NT2/D1 (cell line): Measurements from ENCODE around the gene MDK.

Experiments
- DNase-seq: peaks from one replicate; pipeline ENCODE4 v3.0.0-alpha.2; 2011; ENCODE audit warnings: low read depth, low spot score
- H3K27me3 ChIP-seq: 2 replicates; pipeline ENCODE4 v1.6.0; 2011; ENCODE audit warnings: mild to moderate bottlenecking; ENCODE audit not compliant: insufficient read length, insufficient read depth
- H3K36me3 ChIP-seq: 2 replicates; pipeline ENCODE4 v1.6.1; 2011; ENCODE audit warnings: mild to moderate bottlenecking, low read length, mixed read lengths; ENCODE audit not compliant: insufficient read depth, insufficient read length
- H3K4me1 ChIP-seq: 2 replicates; pipeline ENCODE4 v1.5.1; 2011; ENCODE audit not compliant: insufficient read depth, insufficient read length
- H3K4me3 ChIP-seq: 2 replicates; pipeline ENCODE4 v1.5.1; 2011; ENCODE audit warnings: low read depth; ENCODE audit not compliant: insufficient read length
- H3K9ac ChIP-seq: 2 replicates; pipeline ENCODE4 v1.6.0; 2011; ENCODE audit warnings: low read depth; ENCODE audit not compliant: insufficient read length
- H3K9me3 ChIP-seq: 2 replicates; pipeline ENCODE4 v1.5.1; 2011; ENCODE audit warnings: mild to moderate bottlenecking, low read length; ENCODE audit not compliant: insufficient read depth
- SUZ12 ChIP-seq: IDR thresholded peaks from 2 replicates; pipeline ENCODE4 v1.6.1; 2011; ENCODE audit not compliant: insufficient read length, insufficient read depth; ENCODE audit errors: extremely low read depth
- YY1 ChIP-seq: IDR thresholded peaks from 2 replicates; pipeline ENCODE4 v1.6.1; 2011; ENCODE audit not compliant: insufficient read length, insufficient read depth
- ZNF274 ChIP-seq: IDR thresholded peaks from 2 replicates; pipeline ENCODE4 v1.6.1; 2011; ENCODE audit warnings: mild to moderate bottlenecking, low read depth, low read length

The MDK gene

DNA sequence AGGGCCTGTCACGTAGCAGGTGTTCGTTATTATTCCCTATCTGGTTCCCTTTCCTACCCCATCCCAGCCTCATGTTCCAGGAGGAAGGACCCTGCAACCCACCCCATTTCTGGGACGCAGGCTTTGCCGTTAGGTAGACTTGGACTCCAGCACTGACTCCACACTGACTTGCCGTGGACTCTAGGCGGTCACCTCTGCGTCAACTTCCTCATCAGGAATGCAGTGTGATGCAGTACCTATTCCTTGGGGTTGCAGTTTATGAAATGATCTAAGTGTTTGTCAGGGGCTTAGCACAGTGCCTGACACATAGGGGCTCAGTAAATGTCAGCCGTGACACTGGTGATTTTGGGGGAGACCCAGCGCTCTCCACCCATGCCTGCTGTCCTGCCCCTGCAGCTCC, 17.4 kb upstream of the MDK start:
- Histone ChIP-seq H3K9ac (no peak overlapping the region), H3K27me3 (no peaks in the 10 kb centered on the region), H3K4me3 (no peak overlapping the region), H3K9me3 (no peaks in the 10 kb centered on the region), H3K4me1 (peaks cover 50% of the 10 kb centered on the region), H3K36me3 (peaks cover 56% of the 10 kb centered on the region)
- DNase-seq: no peak
- TF ChIP-seq ZNF274: no peak
- no peak for TF ChIP-seq YY1
- no peak for TF ChIP-seq SUZ12

DNA sequence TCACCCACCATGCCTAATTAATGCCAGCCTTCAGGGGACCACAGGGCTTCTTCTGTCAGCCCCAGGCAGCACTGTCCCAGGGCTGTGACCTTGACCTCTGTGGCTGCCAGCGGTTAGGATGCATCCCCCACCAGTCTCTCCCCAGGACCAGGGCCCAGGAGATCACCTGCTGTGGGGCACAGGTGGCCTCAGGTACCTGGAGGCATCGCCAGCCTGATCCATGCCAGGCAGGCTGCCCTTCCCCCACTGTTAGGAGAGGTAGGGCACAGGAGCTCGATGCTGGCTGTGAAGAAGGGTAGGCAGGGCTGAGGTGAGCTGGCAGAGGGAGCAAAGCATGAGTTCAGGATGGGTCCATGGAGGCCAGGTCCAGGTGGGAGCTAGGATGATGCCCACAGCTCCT, 16.7 kb upstream of the MDK start:
- Histone ChIP-seq H3K4me3 (no peak overlapping the region), H3K27me3 (no peaks in the 10 kb centered on the region), H3K9ac (peak overlapping the region; percentile 3), H3K36me3 (peaks cover 58% of the 10 kb centered on the region), H3K9me3 (no peaks in the 10 kb centered on the region), H3K4me1 (peaks cover 53% of the 10 kb centered on the region)
- TF ChIP-seq ZNF274 (no peak), YY1 (no peak), SUZ12 (no peak)
- no peak for DNase-seq

DNA sequence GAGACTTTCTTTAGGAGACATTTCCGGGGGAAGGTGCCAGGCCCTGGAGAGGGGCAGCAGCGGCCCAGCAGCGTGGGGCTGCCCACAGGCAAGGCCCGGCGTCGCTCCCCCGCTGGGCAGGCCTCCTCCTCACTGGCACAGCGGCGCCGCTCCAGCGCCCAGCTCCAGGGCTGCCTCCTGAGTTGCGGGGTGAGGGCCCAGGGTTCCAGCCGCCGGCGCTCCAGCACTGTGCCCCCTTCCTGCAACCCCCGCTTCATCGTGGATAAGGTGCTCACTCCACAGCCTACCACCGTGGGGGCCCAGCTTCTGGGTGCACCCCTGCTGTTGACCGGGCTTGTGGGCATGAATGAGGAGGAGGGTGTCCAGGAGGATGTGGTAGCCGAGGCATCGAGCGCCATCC, 15.2 kb upstream of the MDK start:
- no peak for TF ChIP-seq ZNF274
- no peak for TF ChIP-seq SUZ12
- no peak for TF ChIP-seq YY1
- no peaks in the 10 kb centered on the region for H3K9me3 ChIP-seq
- H3K4me3 ChIP-seq: no peak overlapping the region
- H3K36me3 ChIP-seq: peaks cover 72% of the 10 kb centered on the region
- peaks cover 56% of the 10 kb centered on the region for H3K4me1 ChIP-seq
- DNase-seq: no peak
- peak overlapping the region; percentile 37 for H3K9ac ChIP-seq
- no peaks in the 10 kb centered on the region for H3K27me3 ChIP-seq

DNA sequence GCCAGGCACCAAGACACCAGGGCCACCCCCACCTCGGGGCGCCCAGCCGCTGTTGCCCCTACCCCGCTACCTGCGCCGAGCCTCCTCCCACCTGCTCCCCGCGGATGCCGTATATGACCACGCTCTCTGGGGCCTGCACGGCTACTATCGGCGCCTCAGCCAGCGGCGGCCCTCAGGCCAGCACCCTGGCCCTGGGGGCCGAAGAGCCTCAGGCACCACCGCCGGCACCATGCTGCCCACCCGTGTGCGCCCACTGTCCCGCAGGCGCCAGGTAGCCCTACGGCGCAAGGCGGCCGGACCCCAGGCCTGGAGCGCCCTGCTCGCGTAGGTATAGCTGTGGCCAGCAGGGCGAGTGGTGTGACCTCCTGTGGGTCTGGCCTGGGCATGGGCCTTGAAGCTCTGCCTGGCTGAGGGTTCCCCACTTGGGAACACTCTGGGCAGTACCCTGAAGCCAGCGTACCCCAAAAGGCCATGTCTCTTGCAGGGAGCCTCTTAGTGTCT, 14.8 kb upstream of the MDK start:
- Histone ChIP-seq H3K36me3 (peaks cover 76% of the 10 kb centered on the region), H3K9me3 (no peaks in the 10 kb centered on the region), H3K9ac (peak overlapping the region; percentile 37), H3K4me1 (peaks cover 51% of the 10 kb centered on the region), H3K4me3 (no peak overlapping the region), H3K27me3 (no peaks in the 10 kb centered on the region)
- TF ChIP-seq ZNF274: no peak
- TF ChIP-seq SUZ12: no peak
- no peak for TF ChIP-seq YY1
- no peak for DNase-seq

DNA sequence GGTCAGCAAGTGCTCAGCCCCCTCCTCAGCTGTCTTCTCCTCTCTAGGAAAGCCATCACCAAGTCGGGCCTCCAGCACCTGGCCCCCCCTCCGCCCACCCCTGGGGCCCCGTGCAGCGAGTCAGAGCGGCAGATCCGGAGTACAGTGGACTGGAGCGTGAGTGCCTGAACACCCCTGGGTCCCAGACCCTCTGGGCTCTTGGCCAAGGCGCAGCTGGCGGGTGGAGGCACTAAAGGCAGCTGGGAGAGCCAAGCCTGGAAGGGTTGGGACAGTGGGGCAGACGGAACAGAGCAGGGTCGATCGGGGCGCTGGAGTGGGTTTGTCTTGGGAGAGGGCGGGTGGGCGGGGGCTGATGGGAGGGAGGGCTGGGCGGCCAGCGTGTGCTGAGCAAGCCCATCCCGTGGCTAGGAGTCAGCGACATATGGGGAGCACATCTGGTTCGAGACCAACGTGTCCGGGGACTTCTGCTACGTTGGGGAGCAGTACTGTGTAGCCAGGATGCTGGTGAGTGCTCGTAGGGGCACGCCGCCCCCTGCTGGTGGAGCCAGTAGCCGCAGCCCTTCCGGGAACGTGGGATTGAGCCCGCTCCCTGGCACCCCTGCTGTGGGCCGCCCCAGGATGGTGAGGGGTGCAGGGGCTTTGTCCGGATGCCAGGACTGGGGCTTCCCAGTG, 14.1 kb upstream of the MDK start:
- no peak for TF ChIP-seq SUZ12
- TF ChIP-seq ZNF274: no peak
- TF ChIP-seq YY1: no peak
- Histone ChIP-seq H3K9me3 (no peaks in the 10 kb centered on the region), H3K4me1 (peaks cover 45% of the 10 kb centered on the region), H3K36me3 (peaks cover 77% of the 10 kb centered on the region), H3K4me3 (no peak overlapping the region), H3K9ac (peak overlapping the region; percentile 47), H3K27me3 (no peaks in the 10 kb centered on the region)
- DNase-seq: no peak

DNA sequence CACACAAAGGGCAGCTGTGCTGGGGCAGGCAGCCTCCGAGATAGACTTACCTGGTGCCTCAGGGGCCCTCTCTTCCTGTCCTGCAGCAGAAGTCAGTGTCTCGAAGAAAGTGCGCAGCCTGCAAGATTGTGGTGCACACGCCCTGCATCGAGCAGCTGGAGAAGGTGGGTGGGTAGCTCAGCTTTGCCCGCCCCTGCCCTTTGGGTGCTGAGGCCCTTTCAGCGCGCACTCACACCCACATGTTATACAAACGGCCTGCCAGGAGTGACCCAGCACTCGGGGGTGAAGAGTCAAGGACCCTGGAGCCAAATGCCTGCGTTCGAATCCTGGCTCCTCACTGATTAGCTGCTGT, 13.6 kb upstream of the MDK start:
- peak overlapping the region; percentile 47 for H3K9ac ChIP-seq

DNA sequence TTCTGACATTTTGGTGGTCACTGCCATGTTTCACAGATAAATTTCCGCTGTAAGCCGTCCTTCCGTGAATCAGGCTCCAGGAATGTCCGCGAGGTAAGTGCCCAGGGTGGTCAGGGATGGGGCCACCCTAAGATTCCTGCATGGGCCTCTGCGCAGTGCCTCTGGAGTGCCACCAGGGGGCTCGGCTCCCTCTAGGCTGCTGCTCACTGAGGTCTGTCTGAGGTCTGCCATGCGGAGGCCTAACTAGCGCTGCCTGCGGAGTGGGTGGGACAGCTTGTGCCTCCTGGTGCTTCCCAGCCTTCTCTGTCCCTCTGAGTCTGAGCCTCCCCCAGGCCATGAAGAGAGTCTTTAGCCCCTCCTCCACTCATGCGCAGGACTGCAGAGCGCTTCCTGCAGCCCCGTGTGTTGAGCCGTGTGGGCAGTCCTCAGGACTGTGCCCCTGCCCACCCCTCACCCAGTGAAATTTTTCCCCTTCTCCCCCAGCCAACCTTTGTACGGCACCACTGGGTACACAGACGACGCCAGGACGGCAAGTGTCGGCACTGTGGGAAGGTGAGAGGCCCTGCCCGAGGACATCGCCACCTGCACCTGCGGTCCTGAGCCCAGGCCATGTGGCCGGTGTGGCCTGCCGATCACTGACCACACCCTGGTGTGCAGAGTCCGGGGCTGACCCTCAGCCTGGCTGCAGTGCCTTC, 11.9 kb upstream of the MDK start:
- Histone ChIP-seq H3K9me3 (no peaks in the 10 kb centered on the region), H3K4me3 (no peak overlapping the region), H3K9ac (peak overlapping the region; percentile 54), H3K27me3 (no peaks in the 10 kb centered on the region), H3K36me3 (peaks cover 74% of the 10 kb centered on the region), H3K4me1 (peaks cover 35% of the 10 kb centered on the region)
- TF ChIP-seq YY1 (no peak), SUZ12 (no peak), ZNF274 (no peak)
- DNase-seq: no peak

More for the DNA sequence above, 13.6 kb upstream of the MDK start:
- no peak for DNase-seq
- no peak for TF ChIP-seq SUZ12
- Histone ChIP-seq H3K27me3 (no peaks in the 10 kb centered on the region), H3K4me1 (peaks cover 43% of the 10 kb centered on the region), H3K36me3 (peaks cover 77% of the 10 kb centered on the region), H3K4me3 (no peak overlapping the region), H3K9me3 (no peaks in the 10 kb centered on the region)
